GM23338 (cell line): Measurements from ENCODE around the gene DUSP18. TPM values are rescaled to one million over a fixed set of nuclear protein-coding genes. Genes with fewer than 3 reads are reported as not detected.

Experiments
- ATAC-seq: fragments of 200-7000 bp; cut with Tn5 transposase; 3 replicates; pipeline ENCODE4 v1.9.1; 2020
- DNase-seq: peaks from one replicate; pipeline ENCODE4 v3.0.0-alpha.2; 2015; ENCODE audit warnings: low spot score
- H2AFZ ChIP-seq: fragments of 200-600 bp; sonication (generic); 2 replicates; pipeline ENCODE4 v1.8.0; 2016; ENCODE audit warnings: antibody characterized with exemption, mild to moderate bottlenecking, moderate library complexity
- H3F3A ChIP-seq: fragments of 200-600 bp; sonication (generic); replicated peaks from 2 replicates; pipeline ENCODE4 v1.8.0; 2017; ENCODE audit warnings: antibody characterized with exemption, mixed run types, low read depth
- H3K27ac ChIP-seq: fragments of 200-600 bp; sonication (generic); 2 replicates; pipeline ENCODE4 v1.6.1; 2016; ENCODE audit warnings: low read depth
- H3K27me3 ChIP-seq: fragments of 200-600 bp; sonication (generic); 2 replicates; pipeline ENCODE4 v1.8.0; 2016; ENCODE audit warnings: mild to moderate bottlenecking, mixed run types, moderate library complexity; ENCODE audit not compliant: insufficient read depth
- H3K36me3 ChIP-seq: fragments of 200-600 bp; sonication (generic); 2 replicates; pipeline ENCODE4 v1.8.0; 2016; ENCODE audit warnings: mild to moderate bottlenecking; ENCODE audit not compliant: insufficient read depth
- H3K4me1 ChIP-seq: fragments of 200-600 bp; sonication (generic); 2 replicates; pipeline ENCODE4 v1.8.0; 2016; ENCODE audit warnings: mild to moderate bottlenecking, moderate library complexity; ENCODE audit not compliant: insufficient read depth
- H3K4me2 ChIP-seq: fragments of 200-600 bp; sonication (generic); 2 replicates; pipeline ENCODE4 v1.7.1; 2017; ENCODE audit warnings: mixed run types
- H3K4me3 ChIP-seq: fragments of 200-600 bp; sonication (generic); 2 replicates; pipeline ENCODE4 v1.6.1; 2016; ENCODE audit warnings: mixed run types
- H3K79me2 ChIP-seq: fragments of 200-600 bp; sonication (generic); replicated peaks from 2 replicates; pipeline ENCODE4 v1.8.0; 2017; ENCODE audit warnings: mild to moderate bottlenecking; ENCODE audit not compliant: insufficient read depth
- H3K9me2 ChIP-seq: fragments of 200-600 bp; sonication (generic); 2 replicates; pipeline ENCODE4 v1.8.0; 2017; ENCODE audit not compliant: insufficient read depth
- H4K20me1 ChIP-seq: fragments of 200-600 bp; sonication (generic); replicated peaks from 2 replicates; pipeline ENCODE4 v1.8.0; 2017; ENCODE audit warnings: mild to moderate bottlenecking; ENCODE audit not compliant: insufficient read depth
- H3K27ac Mint-ChIP-seq: 2 replicates; pipeline ENCODE4 v1.8.0; 2020; ENCODE audit warnings: inconsistent platforms, mild to moderate bottlenecking, moderate library complexity, mixed read lengths
- H3K27me3 Mint-ChIP-seq: 3 replicates; pipeline ENCODE4 v1.8.0; 2022; ENCODE audit warnings: low read depth, mild to moderate bottlenecking, moderate library complexity, mixed read lengths, inconsistent platforms; ENCODE audit not compliant: insufficient read depth, poor library complexity
- H3K36me3 Mint-ChIP-seq: 3 replicates; pipeline ENCODE4 v1.8.0; 2021; ENCODE audit warnings: low read depth, mild to moderate bottlenecking, inconsistent platforms, moderate library complexity, mixed read lengths
- H3K4me1 Mint-ChIP-seq: 3 replicates; pipeline ENCODE4 v1.8.0; 2020; ENCODE audit warnings: mild to moderate bottlenecking, inconsistent platforms, mixed read lengths
- H3K4me3 Mint-ChIP-seq: 3 replicates; pipeline ENCODE4 v1.8.0; 2021; ENCODE audit warnings: moderate library complexity, mild to moderate bottlenecking, inconsistent platforms, mixed read lengths
- H3K9me3 Mint-ChIP-seq: 3 replicates; pipeline ENCODE4 v1.8.0; 2020; ENCODE audit warnings: moderate library complexity, mild to moderate bottlenecking, inconsistent platforms, mixed read lengths
- CREB1 ChIP-seq: fragments of 250-450 bp; sonication (Bioruptor Pico); IDR thresholded peaks from 2 replicates; pipeline ENCODE4 v1.5.0; 2020; ENCODE audit warnings: low read depth, mild to moderate bottlenecking, moderate library complexity
- EZH2 ChIP-seq: fragments of 200-600 bp; sonication (generic); IDR thresholded peaks from one replicate; pipeline ENCODE4 v1.8.0; 2017; ENCODE audit warnings: antibody characterized with exemption, mild to moderate bottlenecking, low read depth; ENCODE audit not compliant: unreplicated experiment
- EZH2phosphoT487 ChIP-seq: fragments of 200-600 bp; sonication (generic); IDR thresholded peaks from one replicate; pipeline ENCODE4 v1.8.1; 2018; ENCODE audit warnings: antibody characterized with exemption; ENCODE audit not compliant: unreplicated experiment
- JUNB ChIP-seq: IDR thresholded peaks from one replicate; pipeline ENCODE4 v1.6.1; 2016; ENCODE audit warnings: antibody characterized with exemption; ENCODE audit not compliant: unreplicated experiment
- NANOG ChIP-seq: IDR thresholded peaks from 2 replicates; pipeline ENCODE4 v1.6.1; 2016; ENCODE audit warnings: antibody characterized with exemption, borderline replicate concordance
- POLR2AphosphoS5 ChIP-seq: IDR thresholded peaks from 2 replicates; pipeline ENCODE4 v1.6.1; 2016; ENCODE audit warnings: antibody characterized with exemption, low read depth
- STAT1 ChIP-seq: IDR thresholded peaks from one replicate; pipeline ENCODE4 v1.6.1; 2016; ENCODE audit warnings: antibody characterized with exemption; ENCODE audit not compliant: unreplicated experiment
- ZNF114 ChIP-seq: fragments of 250-450 bp; sonication (Bioruptor Pico); IDR thresholded peaks from 2 replicates; pipeline ENCODE4 v1.5.0; 2020; ENCODE audit warnings: mild to moderate bottlenecking, moderate library complexity
- ZNF331 ChIP-seq: fragments of 250-450 bp; sonication (Bioruptor Pico); IDR thresholded peaks from 2 replicates; pipeline ENCODE4 v1.5.0; 2020; ENCODE audit warnings: low read depth, mild to moderate bottlenecking, moderate library complexity
- ZNF462 ChIP-seq: fragments of 250-450 bp; sonication (Bioruptor Pico); IDR thresholded peaks from 2 replicates; pipeline ENCODE4 v1.5.0; 2020; ENCODE audit warnings: mild to moderate bottlenecking, moderate library complexity
- polyA plus RNA-seq: library from polyadenylated mRNA; unstranded; fragments of >200 nt; fragmentation: Nextera tagmentation; extraction: Ambion mirVana; gene quantifications from 2 replicates; pipeline ENCODE4 v1.2.1, GENCODE V29; 2016
- total RNA-seq: library from RNA; depleted of rRNA; stranded (reverse); fragments of >200 nt; shearing (Covaris generic); gene quantifications from 2 replicates; pipeline ENCODE4 v1.2.3, GENCODE V29; 2014
- TF ChIP-seq, protein P1 (sequence below), 2 experiments: fragments of 200-600 bp in 1 of 2; sonication (generic) in 1 of 2; conservative IDR thresholded peaks; 2 replicates each; pipeline versions ENCODE4 v1.5.1 to v1.6.1; 2016 to 2017; ENCODE audit warnings: antibody characterized with exemption in 2 of 2, low read depth in 2 of 2, mild to moderate bottlenecking in 2 of 2, moderate library complexity in 1 of 2

The DUSP18 gene
- total and polyA plus RNA-seq, 2 experiments from 2014 or later = 2.2 to 2.7 TPM

GRCh38 chr22:30705710-30706651 is 38.3 kb upstream of the DUSP18 start (continued):
- no peak for TF ChIP-seq NANOG
- no peak for TF ChIP-seq ZNF114 (CRISPR knock-in tag)
- TF ChIP-seq JUNB = no peak
- TF ChIP-seq ZNF462 (CRISPR knock-in tag) = no peak
- TF ChIP-seq CREB1 (CRISPR knock-in tag) = no peak
- TF ChIP-seq POLR2AphosphoS5 = no peak

- H3K36me3 Mint-ChIP-seq = no peaks in the 10 kb centered on the region
- H3K9me3 Mint-ChIP-seq = no peaks in the 10 kb centered on the region; the same call in 2 of the 3 replicates
- ATAC-seq (no peak), DNase-seq (no peak)
- no peak overlapping the region for H3K4me3 Mint-ChIP-seq
- no peaks in the 10 kb centered on the region for H3K4me1 ChIP-seq
- no peaks in the 10 kb centered on the region for H3F3A ChIP-seq
- H3K27me3 Mint-ChIP-seq = peaks cover 4% of the 10 kb centered on the region
- no peak overlapping the region for H3K27ac Mint-ChIP-seq
- no peak overlapping the region for H3K27ac ChIP-seq
- H3K36me3 ChIP-seq = no peaks in the 10 kb centered on the region
- H4K20me1 ChIP-seq = no peaks in the 10 kb centered on the region
- H2AFZ ChIP-seq = no peak overlapping the region
- H3K4me1 Mint-ChIP-seq = peaks cover 13% of the 10 kb centered on the region
- H3K4me3 ChIP-seq = no peak overlapping the region
- no peaks in the 10 kb centered on the region for H3K27me3 ChIP-seq
- no peaks in the 10 kb centered on the region for H3K79me2 ChIP-seq
- H3K4me2 ChIP-seq = no peak overlapping the region
- H3K9me2 ChIP-seq = no peaks in the 10 kb centered on the region
- TF ChIP-seq POLR2AphosphoS5 (no peak), ZNF331 (no peak), NANOG (no peak), ZNF114 (CRISPR knock-in tag) (no peak), EZH2 (no peak), EZH2phosphoT487 (no peak), CREB1 (CRISPR knock-in tag) (no peak), STAT1 (no peak)
- TF ChIP-seq, protein P1, sequence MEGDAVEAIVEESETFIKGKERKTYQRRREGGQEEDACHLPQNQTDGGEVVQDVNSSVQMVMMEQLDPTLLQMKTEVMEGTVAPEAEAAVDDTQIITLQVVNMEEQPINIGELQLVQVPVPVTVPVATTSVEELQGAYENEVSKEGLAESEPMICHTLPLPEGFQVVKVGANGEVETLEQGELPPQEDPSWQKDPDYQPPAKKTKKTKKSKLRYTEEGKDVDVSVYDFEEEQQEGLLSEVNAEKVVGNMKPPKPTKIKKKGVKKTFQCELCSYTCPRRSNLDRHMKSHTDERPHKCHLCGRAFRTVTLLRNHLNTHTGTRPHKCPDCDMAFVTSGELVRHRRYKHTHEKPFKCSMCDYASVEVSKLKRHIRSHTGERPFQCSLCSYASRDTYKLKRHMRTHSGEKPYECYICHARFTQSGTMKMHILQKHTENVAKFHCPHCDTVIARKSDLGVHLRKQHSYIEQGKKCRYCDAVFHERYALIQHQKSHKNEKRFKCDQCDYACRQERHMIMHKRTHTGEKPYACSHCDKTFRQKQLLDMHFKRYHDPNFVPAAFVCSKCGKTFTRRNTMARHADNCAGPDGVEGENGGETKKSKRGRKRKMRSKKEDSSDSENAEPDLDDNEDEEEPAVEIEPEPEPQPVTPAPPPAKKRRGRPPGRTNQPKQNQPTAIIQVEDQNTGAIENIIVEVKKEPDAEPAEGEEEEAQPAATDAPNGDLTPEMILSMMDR (conservative IDR thresholded peaks at IDR 0.05; ENCODE audit: low read depth in 2 of 2) = no peak
These were observed 37.3 kb upstream of the DUSP18 start for GRCh38 chr22:30704978-30705377.
